H1 (cell line): ENCODE measurements around the gene BATF3. TPM values are rescaled to one million over a fixed set of nuclear protein-coding genes. Genes with fewer than 3 reads are reported as not detected.

Source experiments
- CTCF ChIA-PET: fragments of 300-600 bp; sonication (Branson Sonifier 250); formaldehyde crosslinking; loops from one replicate; lab custom pipeline; 2021; ENCODE audit not compliant: partially characterized antibody; lab: Charles Lee
- POLR2A ChIA-PET: fragments of 300-600 bp; sonication (Branson Sonifier 250); formaldehyde crosslinking; loops from one replicate; lab custom pipeline; 2021; ENCODE audit warnings: inconsistent platforms; ENCODE audit not compliant: partially characterized antibody; lab: Charles Lee
- DNase-seq, 2 experiments: peaks; one replicate each; pipeline versions ENCODE4 v3.0.0 to v3.0.0-alpha.2; 2010 to 2022; ENCODE audit warnings: low spot score in 2 of 2, low read depth in 1 of 2, mixed read lengths in 1 of 2
- FAIRE-seq: peaks from 2 replicates; lab custom pipeline; 2011; peaks lifted over from hg19 to GRCh38; lab: Jason Lieb, UNC
- H2AFZ ChIP-seq: 2 replicates; pipeline ENCODE4 v1.8.1; 2012; ENCODE audit warnings: low read length, inconsistent platforms
- H2AK5ac ChIP-seq: 2 replicates; pipeline ENCODE4 v1.6.1; 2013; ENCODE audit warnings: low read depth, low read length
- H2BK120ac ChIP-seq: replicated peaks from 2 replicates; pipeline ENCODE3; 2013; ENCODE audit warnings: low read depth, low read length, inconsistent platforms
- H2BK12ac ChIP-seq: 2 replicates; pipeline ENCODE4 v1.6.1; 2013; ENCODE audit warnings: low read depth, low read length
- H2BK15ac ChIP-seq: 2 replicates; pipeline ENCODE4 v1.6.1; 2013; ENCODE audit warnings: low read length
- H2BK20ac ChIP-seq: 2 replicates; pipeline ENCODE4 v1.6.1; 2013; ENCODE audit warnings: low read length
- H2BK5ac ChIP-seq: 2 replicates; pipeline ENCODE4 v1.6.1; 2013; ENCODE audit warnings: low read depth, low read length
- H3K14ac ChIP-seq: 2 replicates; pipeline ENCODE4 v1.6.1; 2013; ENCODE audit warnings: inconsistent platforms; ENCODE audit not compliant: insufficient read length
- H3K18ac ChIP-seq: 2 replicates; pipeline ENCODE4 v1.6.1; 2013; ENCODE audit warnings: low read length; ENCODE audit errors: extremely low read depth
- H3K23ac ChIP-seq: 2 replicates; pipeline ENCODE4 v1.6.1; 2013; ENCODE audit warnings: inconsistent platforms; ENCODE audit not compliant: insufficient read length
- H3K23me2 ChIP-seq: 2 replicates; pipeline ENCODE4 v1.6.1; 2013; ENCODE audit warnings: low read depth, low read length
- H3K27ac ChIP-seq: 2 replicates; pipeline ENCODE4 v1.6.1; 2011; ENCODE audit warnings: low read depth, low read length, inconsistent platforms
- H3K27me3 ChIP-seq, 4 experiments: replicated peaks in 1 of 4; 1 replicate in 1 of 4; 2 replicates in 3 of 4; pipeline versions ENCODE4 v1.6.1 to v1.8.1; 2011 to 2013; ENCODE audit warnings: low read length in 3 of 4, mild to moderate bottlenecking in 3 of 4, inconsistent platforms in 2 of 4, mixed read lengths in 2 of 4, moderate library complexity in 1 of 4; ENCODE audit not compliant: control insufficient read depth in 3 of 4, insufficient read depth in 3 of 4; ENCODE audit errors: extremely low read depth in 1 of 4
- H3K36me3 ChIP-seq, 4 experiments: 2 replicates each; pipeline versions ENCODE4 v1.6.1 to v1.8.1; 2011 to 2013; ENCODE audit warnings: mild to moderate bottlenecking in 4 of 4, low read length in 3 of 4, moderate library complexity in 2 of 4, control low read depth in 1 of 4, inconsistent platforms in 1 of 4; ENCODE audit not compliant: insufficient read depth in 4 of 4, control insufficient read depth in 2 of 4
- H3K4ac ChIP-seq: replicated peaks from 2 replicates; pipeline ENCODE3; 2013; ENCODE audit warnings: low read length, low read depth, mixed read lengths, inconsistent platforms; ENCODE audit not compliant: insufficient read length
- H3K4me1 ChIP-seq, 4 experiments: replicated peaks in 1 of 4; 1 replicate in 1 of 4; 2 replicates in 3 of 4; pipeline versions ENCODE4 v1.6.1 to v1.8.1; 2011 to 2013; ENCODE audit warnings: low read length in 3 of 4, inconsistent platforms in 2 of 4, mixed read lengths in 1 of 4; ENCODE audit not compliant: insufficient read depth in 4 of 4, control insufficient read depth in 3 of 4
- H3K4me2 ChIP-seq, 2 experiments: 2 replicates each; pipeline versions ENCODE4 v1.6.1 to v1.8.1; 2011 to 2013; ENCODE audit warnings: low read depth in 2 of 2, low read length in 2 of 2, control low read depth in 1 of 2, inconsistent platforms in 1 of 2, mild to moderate bottlenecking in 1 of 2; ENCODE audit not compliant: insufficient read depth in 1 of 2
- H3K4me3 ChIP-seq, 4 experiments: fragments of 200-600, 300-600 bp in 1 of 4; sonication (generic), shearing (Covaris generic), sonication (Bioruptor Twin) in 1 of 4; 2 replicates each; pipeline versions ENCODE4 v1.5.1 to v1.8.1; 2011 to 2016; ENCODE audit warnings: low read length in 4 of 4, low read depth in 3 of 4, control low read depth in 2 of 4, inconsistent platforms in 2 of 4, mild to moderate bottlenecking in 2 of 4, mixed read lengths in 1 of 4, moderate library complexity in 1 of 4; ENCODE audit not compliant: insufficient read depth in 2 of 4; ENCODE audit errors: extremely low read depth in 1 of 4
- H3K56ac ChIP-seq: replicated peaks from 2 replicates; pipeline ENCODE3; 2013; ENCODE audit warnings: low read depth, mild to moderate bottlenecking, mixed read lengths, low read length, inconsistent platforms; ENCODE audit not compliant: insufficient read length
- H3K79me1 ChIP-seq: 2 replicates; pipeline ENCODE4 v1.6.1; 2013; ENCODE audit warnings: low read depth, low read length, control low read depth
- H3K79me2 ChIP-seq, 2 experiments: 2 replicates each; pipeline versions ENCODE4 v1.6.1 to v1.8.1; 2012 to 2013; ENCODE audit warnings: low read length in 2 of 2, mild to moderate bottlenecking in 2 of 2, inconsistent platforms in 1 of 2; ENCODE audit not compliant: insufficient read depth in 2 of 2, control insufficient read depth in 1 of 2
- H3K9ac ChIP-seq, 4 experiments: replicated peaks in 1 of 4; 1 replicate in 1 of 4; 2 replicates in 3 of 4; pipeline versions ENCODE4 v1.6.1 to v1.8.1; 2011 to 2013; ENCODE audit warnings: low read depth in 3 of 4, low read length in 3 of 4, control low read depth in 2 of 4, mild to moderate bottlenecking in 2 of 4, moderate library complexity in 2 of 4, inconsistent platforms in 1 of 4; ENCODE audit errors: extremely low read depth in 1 of 4
- H3K9me3 ChIP-seq, 2 experiments: 2 replicates each; pipeline versions ENCODE4 v1.6.1 to v1.8.1; 2012 to 2013; ENCODE audit warnings: mild to moderate bottlenecking in 2 of 2, moderate library complexity in 2 of 2, control low read depth in 1 of 2, inconsistent platforms in 1 of 2, low read depth in 1 of 2, low read length in 1 of 2, mixed read lengths in 1 of 2; ENCODE audit not compliant: insufficient read depth in 2 of 2
- H4K20me1 ChIP-seq, 2 experiments: replicated peaks in 1 of 2; 2 replicates each; pipeline versions ENCODE3 to v1.8.1; 2011 to 2013; ENCODE audit warnings: inconsistent platforms in 2 of 2, low read length in 2 of 2, mild to moderate bottlenecking in 1 of 2; ENCODE audit not compliant: insufficient read depth in 2 of 2, control insufficient read depth in 1 of 2
- H4K5ac ChIP-seq: 2 replicates; pipeline ENCODE4 v1.6.1; 2013; ENCODE audit warnings: low read length, low read depth, mixed read lengths, inconsistent platforms; ENCODE audit not compliant: insufficient read length
- H4K8ac ChIP-seq: 2 replicates; pipeline ENCODE4 v1.8.0; 2013; ENCODE audit warnings: mild to moderate bottlenecking, moderate library complexity, low read length, inconsistent platforms; ENCODE audit not compliant: insufficient read depth; ENCODE audit errors: extremely low read depth
- H4K91ac ChIP-seq: replicated peaks from 2 replicates; pipeline ENCODE3; 2013; ENCODE audit warnings: low read length, mixed read lengths, inconsistent platforms; ENCODE audit not compliant: insufficient read length
- CBX8 ChIP-seq: fragments of 300-800, 300-1000 bp; sonication (generic); IDR thresholded peaks from 2 replicates; pipeline ENCODE4 v1.7.1; 2016; ENCODE audit warnings: low read depth, low read length, borderline replicate concordance
- CEBPB ChIP-seq: IDR thresholded peaks from 2 replicates; pipeline ENCODE4 v1.6.1; 2012; ENCODE audit warnings: low read depth, low read length
- CREB1 ChIP-seq: IDR thresholded peaks from 2 replicates; pipeline ENCODE4 v1.6.1; 2012; ENCODE audit warnings: inconsistent platforms
- CTBP2 ChIP-seq: IDR thresholded peaks from 2 replicates; pipeline ENCODE4 v1.7.0; 2011; ENCODE audit warnings: borderline replicate concordance, mild to moderate bottlenecking, moderate library complexity, mixed read lengths, low read length; ENCODE audit not compliant: insufficient read depth, insufficient read length
- FOSL1 ChIP-seq: IDR thresholded peaks from 2 replicates; pipeline ENCODE4 v1.6.1; 2011; ENCODE audit warnings: mild to moderate bottlenecking, low read depth, low read length, moderate library complexity; ENCODE audit not compliant: insufficient read depth
- KDM1A ChIP-seq: fragments of 200-600, 300-600 bp; sonication (generic); IDR thresholded peaks from 2 replicates; pipeline ENCODE4 v1.7.1; 2016; ENCODE audit warnings: mild to moderate bottlenecking, low read length, borderline replicate concordance
- NRF1 ChIP-seq: IDR thresholded peaks from 2 replicates; pipeline ENCODE4 v1.6.1; 2011; ENCODE audit warnings: mild to moderate bottlenecking, low read depth, low read length, improper control_type of control experiment
- SIN3A ChIP-seq, 2 experiments: IDR thresholded peaks in 1 of 2; conservative IDR thresholded peaks in 1 of 2; 2 replicates each; pipeline ENCODE4 v1.6.1; 2011 to 2012; ENCODE audit warnings: low read length in 2 of 2, improper control_type of control experiment in 1 of 2, low read depth in 1 of 2, mild to moderate bottlenecking in 1 of 2
- SIX5 ChIP-seq: IDR thresholded peaks from 2 replicates; pipeline ENCODE4 v1.6.1; 2011; ENCODE audit warnings: mild to moderate bottlenecking, low read depth, low read length
- WGBS, 2 experiments: shearing (Covaris generic) in 1 of 2; methylation state at CpG; one replicate each; pipeline versions ENCODE4 v1.1.6 to v1.1.7; 2013 to 2015; ENCODE audit warnings: low lambda C conversion rate in 2 of 2, mixed read lengths in 2 of 2, inconsistent platforms in 1 of 2, low coverage in 1 of 2, missing lambda C conversion rate in 1 of 2; ENCODE audit not compliant: insufficient replicate concordance in 2 of 2, insufficient coverage in 1 of 2, insufficient read length in 1 of 2; ENCODE audit errors: extremely low coverage in 1 of 2, missing lambda C conversion rate in 1 of 2; 5-methylcytosine and 5-hydroxymethylcytosine counted together
- polyA plus RNA-seq, 7 experiments: library from polyadenylated mRNA; depleted of rRNA in 3 of 7; stranded (reverse) in 5 of 7; unstranded in 2 of 7; fragments of >200 nt in 5 of 7; fragments of 200-250 nt in 2 of 7; gene quantifications; 1 replicate in 5 of 7; 2 replicates in 1 of 7; 4 replicates in 1 of 7; pipeline versions ENCODE4 v1.2.1 to v1.2.3, GENCODE V29; 2011 to 2013; ENCODE audit warnings: missing spikeins in 2 of 7, mixed read lengths in 2 of 7
- total RNA-seq: library from RNA; stranded (reverse); fragmentation: NEBNext Ultra II Directional; extraction: Animal tissue kit (Norgen Biotek cat#: 25700); gene quantifications from 2 replicates; pipeline ENCODE4 v1.2.1, GENCODE V29; 2021
- TF ChIP-seq, protein P1 (sequence below): IDR thresholded peaks from 2 replicates; pipeline ENCODE4 v1.6.1; 2012; ENCODE audit warnings: inconsistent platforms
- TF ChIP-seq, protein P2 (sequence below): IDR thresholded peaks from 2 replicates; pipeline ENCODE4 v1.6.1; 2011; ENCODE audit warnings: low read depth, mild to moderate bottlenecking, low read length; ENCODE audit not compliant: insufficient read depth

The BATF3 gene
- total and polyA plus RNA-seq, 2 of the 8 experiments (the other 6 are each of a cell fraction or from before 2014, with no cell fraction given), result 6.3 TPM

DNA sequence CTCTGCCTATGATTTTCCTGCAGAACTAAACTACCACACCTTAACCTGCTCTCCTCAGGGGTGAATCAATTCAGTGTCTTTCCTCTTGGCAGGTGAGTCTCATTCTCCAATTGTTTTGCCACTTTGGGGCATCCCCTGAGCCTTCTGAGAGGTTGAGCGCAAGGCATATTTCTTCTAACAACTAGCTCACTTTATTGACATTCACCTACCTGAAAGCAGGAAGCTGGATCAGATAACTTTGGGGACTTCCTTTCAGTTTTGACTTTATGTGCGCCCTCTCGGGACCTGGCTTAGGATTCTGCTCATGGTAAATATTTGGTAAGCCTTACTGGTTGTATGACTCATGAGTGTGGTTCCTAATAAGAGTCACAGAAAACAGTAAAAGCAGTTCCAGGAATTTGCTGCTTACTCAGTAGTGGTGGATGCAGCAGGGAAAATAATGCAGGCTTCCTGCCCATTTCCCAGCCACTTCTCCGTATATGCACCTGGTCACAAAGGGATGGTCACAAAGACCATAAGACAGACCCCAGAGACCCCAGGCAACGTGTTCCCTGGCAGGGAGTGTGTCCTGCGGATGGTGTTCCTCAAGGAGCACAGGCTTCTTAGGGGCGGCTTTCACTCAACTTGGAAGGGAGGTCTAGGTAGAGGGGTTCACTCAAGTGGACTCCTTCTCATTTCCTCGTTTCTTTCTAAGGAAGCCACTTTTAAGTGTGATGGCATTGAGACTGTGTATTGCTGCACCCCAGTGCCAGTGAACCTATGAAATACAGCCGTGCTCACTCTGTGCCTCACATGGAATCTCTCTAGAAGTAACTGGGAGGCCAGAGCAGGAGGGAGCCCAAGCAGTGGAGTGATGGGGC, 22.0 kb upstream of the BATF3 start:
- no peak overlapping the region for H4K5ac ChIP-seq
- no peak overlapping the region for H2BK5ac ChIP-seq
- H4K20me1 ChIP-seq, result no peaks in the 10 kb centered on the region
- no peak overlapping the region for H2BK20ac ChIP-seq
- no peak overlapping the region for H2BK15ac ChIP-seq
- no peak overlapping the region for H3K9ac ChIP-seq
- no peak overlapping the region for H4K91ac ChIP-seq
- no peak overlapping the region for H3K4me2 ChIP-seq
- no peak overlapping the region for H3K23ac ChIP-seq
- H3K27ac ChIP-seq, result no peak overlapping the region
- H3K79me2 ChIP-seq, result no peaks in the 10 kb centered on the region
- H2AK5ac ChIP-seq, result no peak overlapping the region
- H3K27me3 ChIP-seq, result no peaks in the 10 kb centered on the region
- no peak overlapping the region for H2BK12ac ChIP-seq
- WGBS, 2 experiments, result 87% methylated on average over 9 of the region's 9 CpGs; no CpG with 5 or more reads in 1 of the 2 experiments
- H3K4me3 ChIP-seq, result no peak overlapping the region
- no peak overlapping the region for H3K56ac ChIP-seq
- ChIA-PET POLR2A (interaction anchor here (1.0 kb wide), 1 partner anchor 10 kb away, joined by 4 read pairs; no protein-coding TSS in a partner anchor), CTCF (interaction anchor here (0.6 to 3.8 kb wide), 9 partner anchors 9 to 323 kb away, joined by 3 to 19 read pairs (median 4); no protein-coding TSS in a partner anchor)
- H3K14ac ChIP-seq, result no peak overlapping the region
- no peak overlapping the region for H4K8ac ChIP-seq
- H3K4ac ChIP-seq, result no peak overlapping the region
- H3K4me1 ChIP-seq, result no peaks in the 10 kb centered on the region
- peaks cover 2 to 21% of the 10 kb centered on the region in 2 experiments; a peak in 2 of 4 replicates for H3K9me3 ChIP-seq
- peaks cover 0 to 2% (median 0%) of the 10 kb centered on the region in 4 experiments; a peak in 1 of 8 replicates for H3K36me3 ChIP-seq
- no peaks in the 10 kb centered on the region for H3K23me2 ChIP-seq
- DNase-seq (no peak), FAIRE-seq (no peak)
- no peaks in the 10 kb centered on the region for H3K79me1 ChIP-seq
- H2AFZ ChIP-seq, result no peak overlapping the region
- no peak overlapping the region for H2BK120ac ChIP-seq
- no peak overlapping the region for H3K18ac ChIP-seq
- TF ChIP-seq CBX8, result no peak
- no peak for TF ChIP-seq CTBP2
- TF ChIP-seq CEBPB, result no peak
- TF ChIP-seq SIN3A (conservative IDR thresholded peaks at IDR 0.05 in 1 of 2, IDR thresholded peaks at IDR 0.05 in 1 of 2; ENCODE audit: low read depth in 1 of 2, low read length in 2 of 2), result no peak
- TF ChIP-seq, protein P1, sequence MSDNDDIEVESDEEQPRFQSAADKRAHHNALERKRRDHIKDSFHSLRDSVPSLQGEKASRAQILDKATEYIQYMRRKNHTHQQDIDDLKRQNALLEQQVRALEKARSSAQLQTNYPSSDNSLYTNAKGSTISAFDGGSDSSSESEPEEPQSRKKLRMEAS, result no peak
- no peak for TF ChIP-seq SIX5
- TF ChIP-seq FOSL1, result no peak
- TF ChIP-seq, protein P2, sequence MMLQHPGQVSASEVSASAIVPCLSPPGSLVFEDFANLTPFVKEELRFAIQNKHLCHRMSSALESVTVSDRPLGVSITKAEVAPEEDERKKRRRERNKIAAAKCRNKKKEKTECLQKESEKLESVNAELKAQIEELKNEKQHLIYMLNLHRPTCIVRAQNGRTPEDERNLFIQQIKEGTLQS, result no peak
- no peak for TF ChIP-seq CREB1
- TF ChIP-seq NRF1, result no peak
- no peak for TF ChIP-seq KDM1A
